HG03571 (cell line): ENCODE measurements around the gene CNST.
A peak's percentile ranks its signal among the peaks of the same experiment; 100 is the strongest.
"Not testable (repeated sequence)": the region's sequence is repeated elsewhere in the genome, so short reads cannot be mapped to it uniquely, and the experiment has no call there.

Experiments used
- ATAC-seq: cut with Tn5 transposase; IDR thresholded peaks from one replicate; pipeline ENCODE4 v1.9.1; 2021; ENCODE audit not compliant: unreplicated experiment

Gene CNST

DNA sequence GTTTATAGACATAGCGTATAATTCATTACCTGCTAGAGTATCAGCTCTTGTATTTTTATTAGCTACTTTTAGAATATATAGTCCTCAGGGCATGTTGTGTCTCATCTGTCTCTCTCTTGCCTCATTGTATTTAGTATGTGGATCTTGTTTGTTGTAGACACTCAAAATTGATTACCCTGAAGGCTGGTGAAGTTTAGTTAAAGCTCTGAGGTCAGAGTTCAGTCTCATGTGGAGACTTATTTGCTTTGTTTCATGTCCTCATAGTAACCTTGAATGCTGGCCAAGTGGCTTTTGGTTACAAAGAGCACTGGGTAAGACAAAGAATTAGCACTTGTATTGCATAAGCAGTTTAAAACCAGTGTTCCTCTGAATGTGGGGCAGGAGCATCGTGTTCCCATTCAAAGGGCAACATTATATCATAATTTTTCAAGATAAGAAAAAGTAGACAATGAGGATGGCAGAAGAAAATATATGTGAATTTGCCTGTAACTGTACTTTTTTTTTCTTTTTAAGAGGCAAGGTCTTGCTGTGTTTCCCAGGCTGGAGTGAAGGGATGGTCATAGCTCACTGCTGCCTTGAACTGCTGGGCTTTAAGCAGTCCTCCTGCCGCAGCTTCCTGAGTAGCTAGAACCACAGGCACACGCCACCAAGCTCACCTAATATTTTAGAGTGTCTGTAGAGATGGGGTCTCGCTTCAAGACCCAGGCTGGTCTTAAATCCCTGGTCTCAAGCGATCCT, 17.4 kb downstream of the CNST start:
- ATAC-seq = no peak

DNA sequence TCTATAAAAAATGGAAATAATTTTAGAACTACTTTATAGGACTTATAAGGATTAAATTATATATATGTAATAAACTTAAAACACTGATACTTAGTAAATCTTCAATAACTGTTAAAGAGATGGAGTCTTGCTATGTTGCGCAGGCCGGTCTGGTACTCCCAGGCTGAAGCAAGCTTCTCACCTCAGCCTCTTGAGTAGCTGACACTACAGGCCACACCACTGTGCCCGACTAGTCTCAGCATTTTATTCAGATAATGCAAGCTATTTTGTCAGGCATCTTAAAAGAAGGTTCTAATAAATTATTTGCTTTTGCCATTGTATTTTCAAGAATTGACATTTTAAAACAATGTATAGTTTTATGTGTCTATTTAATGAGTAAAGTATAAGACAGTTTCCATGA, 20.8 kb downstream of the CNST start:
- ATAC-seq = no peak

DNA sequence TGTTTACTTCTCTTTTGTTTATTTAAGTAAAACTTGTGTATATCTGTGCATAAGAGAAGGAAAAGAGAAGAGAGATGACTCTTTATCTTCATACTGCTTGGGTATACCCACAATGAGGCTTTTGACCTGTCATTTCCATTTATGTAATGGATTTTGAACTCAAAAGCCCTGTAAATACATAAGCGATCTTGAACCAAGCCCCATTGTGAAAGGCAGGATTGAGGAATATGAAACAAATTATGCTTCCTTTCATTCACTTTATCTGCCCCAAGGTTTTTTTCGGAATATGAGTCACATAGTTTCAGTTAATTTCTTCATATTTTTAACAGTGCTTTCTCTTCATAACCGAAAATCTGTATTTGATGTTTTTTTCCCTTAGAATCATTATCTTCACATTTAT, 21.4 kb downstream of the CNST start:
- ATAC-seq = no peak

DNA sequence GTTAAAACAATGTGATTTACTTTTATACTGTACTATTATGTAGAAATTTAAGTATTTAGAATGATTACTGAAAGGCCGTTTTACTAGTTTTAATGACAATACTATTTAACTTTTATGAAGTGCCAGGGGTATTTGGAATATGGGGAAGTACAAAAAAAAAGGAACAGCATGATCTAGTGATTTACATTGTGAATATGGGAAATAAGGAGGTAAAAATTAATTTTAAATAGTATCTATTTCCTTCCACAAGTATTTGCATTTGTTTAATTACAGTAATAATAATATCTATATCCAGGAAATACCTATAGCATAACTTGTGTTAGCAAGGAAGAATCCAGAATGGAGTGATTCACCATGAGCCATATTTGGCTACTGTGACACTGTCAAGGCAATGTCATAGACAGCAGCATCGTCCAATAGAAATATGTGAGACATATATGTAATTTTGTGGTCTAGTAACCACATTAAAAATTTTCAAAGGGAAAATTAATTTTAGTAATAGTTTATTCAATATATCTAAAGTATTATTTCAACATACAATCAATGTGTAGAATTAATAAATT, 22.0 kb downstream of the CNST start:
- ATAC-seq = no peak

DNA sequence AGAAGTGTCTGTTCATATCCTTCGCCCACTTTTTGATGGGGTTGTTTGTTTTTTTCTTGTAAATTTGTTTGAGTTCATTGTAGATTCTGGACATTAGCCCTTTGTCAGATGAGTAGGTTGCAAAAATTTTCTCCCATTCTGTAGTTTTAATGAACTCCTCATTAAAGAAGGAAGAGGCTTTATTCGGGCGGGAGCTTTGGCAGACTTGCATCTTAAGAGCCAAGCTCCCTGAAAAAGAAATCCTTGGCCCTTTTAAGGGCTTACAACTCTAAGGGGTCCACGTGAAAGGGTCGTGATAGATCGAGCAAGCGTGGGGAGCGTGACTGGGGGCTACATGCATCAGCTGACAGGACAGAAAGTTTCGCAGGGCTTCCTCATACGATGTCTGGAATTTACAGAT, 23.7 kb downstream of the CNST start:
- ATAC-seq = not testable (repeated sequence)

DNA sequence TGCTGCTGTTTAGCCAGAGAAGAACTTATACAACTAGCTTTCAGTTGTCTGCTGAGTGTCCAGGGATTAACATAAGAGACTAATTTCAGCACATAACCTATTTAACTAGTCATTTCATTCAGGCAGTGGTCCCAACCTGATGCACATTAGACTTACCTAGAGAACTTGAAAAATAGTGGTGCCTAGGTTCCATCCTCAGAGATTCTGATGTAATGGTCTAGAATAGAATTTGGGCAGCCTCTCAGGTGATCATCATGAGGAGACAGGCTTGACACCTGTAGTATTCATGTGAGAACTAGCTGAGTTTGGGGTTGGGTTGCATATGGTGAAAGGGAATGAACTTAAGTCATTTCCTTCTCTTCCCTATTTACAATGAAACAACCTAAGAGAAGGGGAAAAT, 24.8 kb downstream of the CNST start:
- peak; percentile 21 for ATAC-seq

DNA sequence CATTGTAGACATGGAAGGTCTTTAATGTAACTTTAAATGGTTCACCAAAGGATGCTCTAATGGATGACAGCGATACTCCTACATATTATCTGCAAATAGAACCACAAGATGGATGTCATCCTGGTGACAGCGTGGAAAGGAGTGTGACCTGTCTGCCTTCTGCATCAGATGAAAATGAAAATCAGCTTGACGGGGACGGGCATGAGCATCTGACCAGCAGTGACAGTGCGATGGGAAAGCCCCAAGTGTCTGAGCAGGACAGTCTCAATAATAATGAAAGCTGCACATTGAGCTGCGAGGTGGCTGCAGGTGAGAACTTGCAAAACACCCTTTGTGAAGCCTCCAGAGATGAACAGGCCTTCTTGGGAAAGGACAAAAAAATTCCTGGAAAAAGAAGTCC, 25.2 kb downstream of the CNST start:
- ATAC-seq = peak; percentile 88

DNA sequence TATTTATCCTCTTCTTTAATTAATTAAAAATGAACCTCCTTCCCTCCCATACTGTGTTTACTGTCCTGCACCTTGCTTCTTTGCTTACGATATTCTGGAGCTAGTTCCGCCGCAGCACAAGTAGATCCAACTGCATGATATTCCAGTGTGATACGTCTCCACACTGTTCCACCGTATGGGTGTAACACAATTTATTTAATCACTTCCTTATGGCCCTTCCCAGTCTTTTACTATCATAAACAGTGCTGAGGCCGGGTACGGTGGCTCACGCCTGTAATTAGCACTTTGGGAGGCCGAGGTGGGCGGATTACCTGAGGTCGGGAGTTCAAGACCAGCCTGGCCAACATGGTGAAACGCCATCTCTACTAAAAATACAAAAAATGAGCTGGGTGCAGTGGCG, 25.7 kb downstream of the CNST start:
- no peak for ATAC-seq

DNA sequence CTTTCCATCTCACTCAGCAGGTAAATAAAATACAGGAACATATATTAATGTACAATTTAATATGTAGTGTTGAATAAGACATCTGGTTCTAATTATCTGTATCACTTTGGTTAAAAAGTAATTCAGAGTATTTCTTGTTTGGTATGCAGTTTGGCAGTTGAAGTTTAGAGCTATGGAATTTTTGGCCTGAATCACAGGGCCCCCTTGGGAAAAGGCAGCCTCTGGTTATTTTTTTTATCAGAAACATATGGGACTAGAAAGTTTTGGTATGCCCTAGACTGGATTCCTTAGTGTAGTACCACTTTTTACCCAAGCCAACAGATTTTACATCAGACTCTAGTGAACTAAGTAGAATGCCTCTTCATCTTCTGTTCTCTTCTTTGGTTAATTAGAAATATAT, 26.4 kb downstream of the CNST start:
- no peak for ATAC-seq

DNA sequence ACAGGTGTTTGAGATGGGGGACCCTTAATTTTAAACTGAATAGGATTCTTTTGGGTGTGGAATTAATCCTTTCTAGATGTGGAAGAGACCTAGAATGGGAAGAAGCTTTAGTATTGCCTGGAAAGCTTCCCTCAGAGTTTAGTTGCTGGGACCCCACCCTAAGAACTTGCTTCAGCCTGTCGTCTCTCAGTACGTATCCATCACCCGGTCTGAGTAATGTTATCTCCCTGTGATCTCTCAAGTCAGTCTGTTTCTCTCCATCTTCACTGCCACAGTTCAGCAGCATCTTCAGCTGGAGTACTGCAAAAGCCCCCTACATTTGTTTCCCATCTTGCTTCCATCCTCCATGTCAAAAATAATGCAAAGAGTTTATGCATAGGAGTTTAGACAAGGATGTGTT, 28.9 kb downstream of the CNST start:
- no peak for ATAC-seq

DNA sequence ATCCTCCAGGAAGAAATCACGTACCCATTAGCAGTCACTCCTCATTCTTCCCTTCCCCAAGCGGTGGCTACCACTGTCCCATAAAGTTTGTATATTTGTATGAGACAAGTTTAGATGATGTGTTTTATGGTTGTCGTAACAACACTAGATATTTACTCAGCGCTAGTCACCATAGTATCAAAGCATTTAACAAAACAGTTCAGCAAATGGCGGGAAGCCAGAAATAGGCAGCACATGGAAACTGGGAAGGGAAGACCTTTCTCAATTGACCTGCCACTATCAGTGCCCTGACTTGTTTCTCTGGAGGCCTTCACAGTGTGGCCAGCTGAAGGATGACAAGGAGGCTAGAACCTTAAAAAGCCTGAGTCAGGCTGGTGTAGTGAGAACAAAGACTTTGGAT, 31.1 kb downstream of the CNST start:
- ATAC-seq = no peak

DNA sequence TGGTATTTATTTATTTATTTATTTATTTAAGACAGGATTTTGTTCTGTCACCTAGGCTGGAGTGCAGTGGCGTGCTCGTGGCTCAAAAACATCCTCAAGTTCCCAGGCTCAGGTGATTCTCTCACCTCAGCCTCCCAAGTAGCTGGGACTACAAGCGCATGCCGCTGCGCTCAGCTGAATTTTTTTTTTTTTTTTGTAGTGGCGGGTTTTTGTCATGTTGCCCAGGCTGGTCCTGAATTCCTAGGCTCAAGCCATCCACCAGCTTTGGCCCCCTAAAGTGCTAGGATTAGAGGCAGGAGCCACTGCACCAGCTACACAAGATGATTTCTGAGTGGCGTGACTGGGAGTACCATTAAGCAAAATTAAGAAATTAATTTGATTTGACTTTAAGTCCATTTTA, 31.7 kb downstream of the CNST start:
- no peak for ATAC-seq

DNA sequence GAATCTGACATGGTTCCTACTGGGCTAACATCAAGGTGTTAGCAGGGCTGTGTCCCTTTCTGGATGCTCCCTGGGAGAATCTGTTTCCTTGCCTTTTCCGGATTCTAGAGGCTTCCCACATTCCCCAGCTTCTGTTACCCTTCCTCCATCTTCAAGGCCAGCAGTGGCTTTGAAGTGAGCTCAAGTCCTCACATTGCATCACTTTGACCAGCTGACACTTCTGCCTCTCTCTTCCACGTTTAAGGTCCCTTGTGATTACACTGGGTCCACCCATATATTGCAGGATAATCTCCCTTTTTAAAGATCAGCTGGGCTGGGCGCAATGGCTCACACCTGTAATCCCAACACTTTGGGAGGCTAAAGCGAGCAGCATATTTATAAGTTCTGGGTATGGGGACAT, 33.1 kb downstream of the CNST start:
- ATAC-seq = no peak

DNA sequence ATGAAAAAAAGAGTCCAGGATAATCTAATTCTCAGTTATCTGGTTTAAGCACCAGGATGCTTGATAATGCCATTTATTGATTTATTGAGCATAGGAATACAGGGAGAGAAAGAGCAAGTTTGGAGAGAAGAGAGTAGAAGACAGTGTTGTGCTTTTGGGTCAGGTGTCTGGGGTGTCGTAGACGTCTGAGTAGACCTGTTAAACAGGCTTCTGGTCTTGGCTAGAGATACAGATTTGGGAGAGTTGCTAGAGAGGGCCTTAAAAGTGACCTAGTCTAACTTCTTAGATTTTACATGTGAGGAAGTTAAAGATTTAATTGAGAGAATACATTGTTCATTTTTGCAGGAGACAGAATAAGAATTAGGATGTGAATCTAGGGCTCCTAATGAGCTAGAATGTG, 34.3 kb downstream of the CNST start:
- ATAC-seq = no peak

DNA sequence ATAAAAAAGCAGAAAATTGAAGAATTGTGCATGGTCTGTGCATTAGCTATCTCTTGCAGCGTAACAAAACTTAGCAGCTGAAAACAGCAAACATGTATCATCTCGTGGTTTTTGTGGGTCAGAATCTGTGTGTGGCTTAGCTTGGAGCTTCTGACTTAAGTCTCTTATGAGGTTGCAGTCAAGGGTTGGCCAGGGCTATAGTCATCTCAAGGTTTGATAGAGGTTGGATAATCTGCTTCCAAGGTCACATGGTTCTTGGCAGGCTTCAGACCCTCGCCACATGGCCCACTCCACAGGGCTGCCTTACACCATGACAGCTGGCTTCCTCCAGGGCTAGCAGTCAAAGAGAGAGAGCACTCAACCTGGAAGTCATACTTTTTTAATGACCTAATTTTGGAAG, 35.9 kb downstream of the CNST start:
- ATAC-seq = no peak

DNA sequence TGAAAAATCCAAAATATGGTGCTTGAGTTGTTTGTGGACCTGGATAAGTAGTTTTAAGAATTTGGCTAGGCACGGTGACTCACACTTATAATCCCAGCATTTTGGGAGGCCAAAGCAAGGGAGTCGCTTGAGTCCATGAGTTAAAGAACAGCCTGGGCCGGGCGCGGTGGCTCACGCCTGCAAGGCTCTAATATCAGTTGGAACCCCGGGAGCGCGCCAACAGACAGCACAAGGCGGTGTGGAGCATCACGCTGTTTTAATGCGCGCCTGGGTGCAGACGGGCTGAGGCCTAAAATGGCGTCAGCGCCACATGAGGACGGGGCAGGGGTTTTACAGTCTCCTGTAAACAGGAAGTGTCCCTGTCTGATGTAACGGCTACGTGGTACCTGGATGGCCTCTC, 39.0 kb downstream of the CNST start:
- not testable (repeated sequence) for ATAC-seq

DNA sequence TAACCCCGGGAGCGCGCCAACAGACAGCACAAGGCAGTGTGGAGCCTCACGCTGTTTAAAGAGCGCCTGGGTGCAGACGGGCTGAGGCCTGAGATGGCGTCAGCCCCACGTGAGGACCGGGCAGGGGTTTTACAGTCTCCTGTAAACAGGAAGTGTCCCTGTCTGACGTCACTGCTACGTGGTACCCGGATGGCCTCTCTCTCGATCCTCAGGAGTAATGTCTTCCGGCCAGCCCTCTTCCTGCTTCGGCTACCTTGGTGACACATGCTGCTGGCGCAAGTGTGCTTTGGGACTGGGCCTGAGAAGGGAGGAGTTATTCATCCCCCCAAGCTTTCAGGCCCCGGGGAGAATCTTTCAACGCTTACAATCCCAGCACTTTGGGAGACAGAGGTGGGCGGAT, 41.2 kb downstream of the CNST start:
- no peak for ATAC-seq

DNA sequence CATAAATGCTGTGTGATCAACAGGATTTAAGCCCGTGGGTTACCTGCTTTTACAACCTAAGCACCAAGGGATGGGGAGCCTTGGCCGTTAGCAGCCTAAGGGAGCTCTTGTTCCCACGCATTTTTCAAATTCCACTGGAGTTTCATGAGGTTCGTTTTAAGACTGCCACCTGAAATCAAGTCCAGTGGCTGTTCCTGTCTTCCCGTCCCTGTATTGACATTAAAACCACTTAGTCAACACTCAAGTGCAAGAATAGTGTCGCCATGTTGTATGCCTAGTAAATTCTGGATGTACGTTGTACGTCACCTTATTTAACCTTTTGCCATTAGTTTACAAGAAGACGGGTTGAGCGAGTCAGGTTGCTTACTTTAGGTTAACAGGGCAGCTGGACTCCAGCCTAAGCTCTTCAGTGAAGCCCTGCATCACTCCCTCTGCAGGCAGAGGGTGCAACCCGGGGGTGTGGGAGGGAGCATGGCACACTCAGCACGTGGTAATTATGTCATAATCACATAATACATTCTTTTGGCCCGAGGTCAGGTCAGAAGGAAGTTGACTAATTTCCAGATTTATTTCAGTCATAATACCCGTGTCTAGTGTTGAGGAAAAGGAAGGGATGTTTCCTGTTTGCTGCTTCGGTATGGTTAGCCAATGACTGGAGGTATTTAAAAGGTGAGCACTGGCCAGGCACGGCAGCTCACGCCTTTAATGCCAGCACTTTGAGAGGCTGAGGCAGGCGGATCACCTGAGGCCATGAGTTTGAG, 42.5 kb downstream of the CNST start:
- no peak for ATAC-seq

DNA sequence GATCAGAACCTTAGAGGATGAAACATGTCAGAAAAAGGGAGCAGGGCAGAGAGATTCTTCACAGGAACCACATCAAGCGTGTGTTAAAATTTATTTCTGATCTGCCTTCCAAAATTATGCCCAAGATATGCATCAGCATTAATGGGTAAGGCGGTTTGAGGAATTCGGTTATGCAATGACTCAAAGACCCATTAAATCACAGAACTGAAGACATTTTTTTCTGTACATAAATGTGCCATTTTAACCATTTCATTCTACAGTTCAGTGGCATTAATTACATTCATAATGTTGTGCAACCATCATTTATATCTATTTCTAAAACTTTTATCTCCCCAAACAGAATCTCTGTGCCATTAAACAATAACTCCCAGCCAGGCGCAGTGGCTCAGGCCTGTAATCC, 43.4 kb downstream of the CNST start:
- no peak for ATAC-seq

DNA sequence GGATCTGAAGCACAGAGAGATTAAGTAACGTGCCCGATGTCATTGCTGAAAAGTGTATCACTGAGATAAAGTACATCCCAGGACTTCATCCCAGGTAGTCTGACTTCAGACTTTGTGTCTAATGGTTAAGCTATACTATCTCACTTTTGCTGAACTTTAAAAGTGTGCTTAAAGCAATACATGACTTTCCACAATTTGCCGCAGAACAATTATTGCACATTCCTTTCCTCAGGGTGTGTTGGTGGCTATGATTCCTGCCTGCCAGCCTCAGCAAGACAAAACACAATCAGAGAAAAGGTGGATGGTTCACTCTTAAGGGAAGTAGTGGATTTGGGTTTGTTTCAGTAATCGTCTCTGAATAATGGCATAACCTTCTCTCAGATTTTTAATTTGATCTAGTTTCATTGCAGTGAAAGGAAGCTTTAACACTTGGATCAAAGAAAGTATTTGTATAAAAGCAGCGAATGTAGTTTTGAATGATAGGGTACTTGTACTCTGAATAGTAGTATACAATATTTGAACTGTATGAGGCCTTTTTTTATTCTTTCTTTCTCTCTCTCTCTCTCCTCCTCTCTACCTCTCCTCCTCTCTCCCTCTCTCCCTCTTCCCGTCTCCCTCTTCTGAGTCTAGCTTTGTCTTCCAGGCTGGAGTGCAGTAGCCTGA, 47.0 kb downstream of the CNST start:
- ATAC-seq = no peak

DNA sequence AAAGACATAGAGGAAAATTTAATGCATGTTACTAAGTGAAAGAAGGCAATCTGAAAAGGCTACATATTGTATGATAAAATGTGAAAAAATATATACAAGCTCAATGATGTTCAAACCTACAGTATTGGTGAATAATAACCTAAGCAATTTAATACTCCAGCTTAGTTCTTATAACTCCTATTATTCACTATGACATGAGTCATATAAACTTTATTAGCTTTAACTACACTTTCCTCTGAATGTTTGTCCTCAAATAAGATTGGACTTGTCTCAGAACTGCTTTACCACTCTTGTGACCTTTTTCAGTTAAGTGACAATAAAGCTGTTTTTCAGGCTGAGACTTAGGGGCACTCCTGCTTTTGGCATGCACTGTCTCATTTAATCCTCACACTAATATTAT, 50.9 kb downstream of the CNST start:
- no peak for ATAC-seq

DNA sequence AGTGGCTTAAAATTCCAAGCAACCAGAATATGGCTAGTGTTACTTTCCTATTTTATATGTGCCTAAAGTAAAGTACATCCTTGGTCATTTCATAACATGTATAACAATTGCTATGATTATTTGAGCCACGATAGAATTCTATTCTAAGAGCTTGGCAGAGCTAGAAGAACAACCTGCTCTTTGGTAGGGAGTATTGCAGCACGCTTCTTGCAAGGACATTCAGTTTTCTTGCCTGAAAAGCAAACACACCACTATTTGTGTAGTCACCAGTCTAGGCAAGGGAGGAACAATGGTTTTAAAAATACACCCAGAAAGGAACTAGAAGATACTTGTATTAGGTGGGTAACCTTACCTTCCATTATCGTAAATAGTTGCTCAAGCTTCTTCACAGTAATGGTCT, 51.5 kb downstream of the CNST start:
- no peak for ATAC-seq
